H54 (cell line): Measurements from ENCODE around the gene SUSD1.

Experiments
- DNase-seq: peaks from one replicate; pipeline ENCODE4 v3.0.0; 2011; ENCODE audit warnings: low spot score, mixed read lengths; ENCODE audit not compliant: insufficient read length
- FAIRE-seq: peaks from 3 replicates; lab custom pipeline; 2011; peaks lifted over from hg19 to GRCh38; lab: Jason Lieb, UNC
- POLR2A ChIP-seq: IDR thresholded peaks from 2 replicates; pipeline ENCODE4 v1.6.1; 2011; ENCODE audit warnings: low read depth, mild to moderate bottlenecking, low read length

The SUSD1 gene

DNA sequence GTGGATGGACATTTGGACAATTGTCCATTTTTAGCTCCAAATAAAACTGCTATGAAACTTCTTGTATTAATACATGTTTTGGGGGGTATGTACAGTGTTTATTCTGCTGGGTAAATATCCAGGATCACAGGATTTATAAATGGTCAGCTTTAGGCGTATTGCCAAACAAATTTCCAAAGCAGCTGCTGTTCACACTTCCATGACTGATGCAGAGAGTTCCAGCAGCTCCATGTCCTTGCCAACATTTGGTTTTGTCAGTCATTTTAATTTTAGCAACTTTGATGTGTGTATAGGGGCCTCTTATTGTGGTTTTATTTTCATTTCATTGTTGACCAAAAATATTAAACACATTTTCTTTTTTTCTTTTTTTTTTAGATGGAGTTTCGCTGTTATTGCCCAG, 9.8 kb upstream of the SUSD1 start:
- FAIRE-seq (no peak), DNase-seq (no peak)
- no peak for TF ChIP-seq POLR2A

DNA sequence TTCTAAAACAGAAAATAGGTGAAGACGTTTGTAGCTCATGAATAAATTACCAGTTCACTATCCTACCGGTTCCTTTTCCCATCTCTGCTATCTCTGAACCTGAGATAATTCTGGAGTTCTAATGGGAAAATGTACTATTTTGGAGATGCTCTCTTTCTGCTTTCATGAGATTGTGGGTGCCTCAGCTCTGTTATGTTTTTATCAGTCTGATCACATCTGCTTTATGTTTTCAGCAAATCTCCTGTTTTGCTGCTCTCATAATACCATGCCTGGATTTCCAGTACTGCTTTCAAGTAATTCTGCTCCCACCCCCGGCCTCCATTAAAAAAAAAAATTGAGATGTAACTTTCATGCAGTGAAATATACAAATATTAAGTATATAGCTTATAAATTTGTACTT, 9.1 kb upstream of the SUSD1 start:
- FAIRE-seq (no peak), DNase-seq (no peak)
- no peak for TF ChIP-seq POLR2A

DNA sequence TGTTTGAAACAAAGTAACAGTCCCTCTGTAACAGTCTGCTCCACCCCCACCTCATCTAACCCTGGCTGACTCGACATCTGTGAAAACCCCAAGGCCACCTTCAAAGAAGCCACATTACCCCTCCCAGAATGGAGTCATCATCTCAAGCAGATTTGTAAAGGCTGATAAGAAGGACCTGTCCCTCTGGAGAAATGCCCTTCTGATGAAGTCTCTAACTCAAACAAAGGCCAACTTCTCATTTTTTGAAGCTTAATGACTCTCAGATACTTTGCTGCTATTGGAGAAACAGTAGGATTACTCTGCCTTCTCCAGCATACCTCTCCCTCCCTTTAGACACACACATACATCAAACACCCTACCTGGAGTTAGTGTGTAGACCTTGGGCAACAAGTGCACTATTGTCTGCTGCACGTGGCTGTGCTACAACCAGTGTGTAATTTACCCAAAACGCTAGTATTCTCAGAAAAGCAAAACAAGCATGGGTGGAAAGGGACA, 5.3 kb upstream of the SUSD1 start:
- no peak for TF ChIP-seq POLR2A
- peak; percentile 82 for FAIRE-seq
- DNase-seq: no peak

DNA sequence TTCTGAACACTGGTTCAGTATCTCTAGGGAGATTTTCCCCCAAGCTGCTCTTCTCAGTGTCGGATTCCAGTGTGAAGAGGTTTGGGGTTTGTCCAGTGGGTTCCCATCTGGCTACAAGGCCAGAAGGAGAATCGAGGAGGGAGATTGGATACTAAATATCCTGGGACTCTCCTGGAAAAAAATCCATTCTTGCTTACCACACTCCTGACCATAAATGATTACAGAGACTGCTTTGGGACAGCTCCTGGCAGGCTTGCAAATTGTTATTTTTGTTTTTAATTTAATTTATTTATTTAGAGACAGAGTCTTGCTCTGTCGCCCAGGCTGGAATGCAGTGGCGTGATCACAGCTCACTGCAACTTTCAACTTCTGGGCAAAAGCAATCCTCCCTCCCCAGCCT, 4.7 kb upstream of the SUSD1 start:
- no peak for TF ChIP-seq POLR2A
- FAIRE-seq: no peak
- DNase-seq: no peak

DNA sequence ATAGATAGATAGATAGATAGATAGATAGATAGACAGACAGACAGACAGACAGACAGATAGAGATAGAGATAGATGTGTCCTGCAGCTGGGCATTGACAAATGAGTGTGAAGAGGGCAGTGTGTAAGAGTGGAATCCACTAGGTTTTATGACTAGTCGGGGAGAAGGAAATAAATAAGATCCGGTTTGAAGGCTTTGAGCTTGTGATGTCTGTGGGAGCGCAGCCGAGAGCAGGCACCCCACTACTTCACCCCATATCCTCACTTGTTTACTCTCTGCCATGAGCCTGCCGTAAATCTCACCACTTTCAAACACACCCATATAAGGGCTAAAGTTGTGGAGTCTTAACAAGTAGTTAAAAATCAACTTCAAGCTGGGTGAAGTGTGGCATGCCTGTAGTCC, 1.4 kb upstream of the SUSD1 start:
- DNase-seq (no peak), FAIRE-seq (no peak)
- TF ChIP-seq POLR2A: no peak

DNA sequence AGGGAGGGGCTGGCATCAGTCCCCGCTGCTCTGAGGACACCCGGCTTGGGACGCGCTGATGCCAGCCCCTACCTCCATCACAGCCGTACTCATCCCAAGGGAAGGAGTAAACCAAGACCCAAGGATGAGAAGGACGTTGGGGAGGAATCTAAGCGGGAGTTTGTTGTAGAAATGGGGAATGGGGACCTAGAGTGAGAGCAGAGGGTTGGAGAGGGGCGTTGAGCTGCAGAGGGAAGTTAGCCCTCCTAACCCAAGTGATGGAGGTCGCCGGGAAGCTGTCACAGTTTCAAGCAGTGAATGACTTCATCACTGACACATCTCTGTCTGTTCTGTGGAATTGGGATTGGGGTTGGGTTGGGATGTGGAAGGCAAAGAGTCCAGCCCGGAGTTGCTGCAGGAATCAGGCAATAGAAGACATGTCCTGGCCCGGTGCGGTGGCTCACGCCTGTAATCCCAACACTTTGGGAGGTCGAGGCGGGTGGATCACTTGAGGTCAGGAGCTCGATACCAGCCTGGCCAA, 759 bp upstream of the SUSD1 start:
- FAIRE-seq (no peak), DNase-seq (no peak)
- no peak for TF ChIP-seq POLR2A

DNA sequence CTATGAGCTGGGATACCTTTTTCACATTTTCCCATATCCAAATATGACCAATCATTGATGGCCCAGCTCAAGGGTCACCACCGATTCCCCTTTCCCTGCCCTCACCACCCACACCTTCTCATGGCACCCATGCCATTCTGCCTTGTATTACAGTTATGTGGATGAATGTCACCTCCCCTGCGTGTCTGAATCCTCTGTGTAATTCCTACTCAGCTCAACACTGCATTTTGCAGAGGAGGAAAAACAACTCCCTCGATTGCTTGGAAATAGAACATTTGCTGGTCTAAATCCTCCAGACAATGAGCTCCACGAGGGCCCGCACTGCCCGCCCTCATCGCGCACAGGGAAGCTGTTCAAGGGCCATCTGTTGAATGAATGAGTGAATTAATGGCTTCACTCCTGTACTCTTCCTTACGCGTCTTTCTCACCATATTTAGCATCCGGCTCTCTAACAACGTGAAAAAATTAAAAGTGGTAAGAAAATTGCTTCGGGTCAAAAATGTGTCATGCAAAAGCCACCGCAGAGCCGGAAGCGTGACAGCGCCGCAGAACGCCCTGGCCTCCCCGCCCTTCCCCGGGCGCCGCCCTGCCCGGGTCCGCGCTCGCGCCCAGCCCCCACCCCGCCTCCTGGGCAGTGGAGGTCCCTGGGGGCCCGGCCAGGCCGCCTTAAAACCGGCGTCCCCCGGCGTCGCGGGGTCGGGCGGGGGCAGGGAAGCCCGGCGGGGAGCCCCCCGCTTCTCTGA, 704 bp downstream of the SUSD1 start:
- FAIRE-seq (peak; percentile 65), DNase-seq (peak; percentile 77)
- TF ChIP-seq POLR2A: no peak

DNA sequence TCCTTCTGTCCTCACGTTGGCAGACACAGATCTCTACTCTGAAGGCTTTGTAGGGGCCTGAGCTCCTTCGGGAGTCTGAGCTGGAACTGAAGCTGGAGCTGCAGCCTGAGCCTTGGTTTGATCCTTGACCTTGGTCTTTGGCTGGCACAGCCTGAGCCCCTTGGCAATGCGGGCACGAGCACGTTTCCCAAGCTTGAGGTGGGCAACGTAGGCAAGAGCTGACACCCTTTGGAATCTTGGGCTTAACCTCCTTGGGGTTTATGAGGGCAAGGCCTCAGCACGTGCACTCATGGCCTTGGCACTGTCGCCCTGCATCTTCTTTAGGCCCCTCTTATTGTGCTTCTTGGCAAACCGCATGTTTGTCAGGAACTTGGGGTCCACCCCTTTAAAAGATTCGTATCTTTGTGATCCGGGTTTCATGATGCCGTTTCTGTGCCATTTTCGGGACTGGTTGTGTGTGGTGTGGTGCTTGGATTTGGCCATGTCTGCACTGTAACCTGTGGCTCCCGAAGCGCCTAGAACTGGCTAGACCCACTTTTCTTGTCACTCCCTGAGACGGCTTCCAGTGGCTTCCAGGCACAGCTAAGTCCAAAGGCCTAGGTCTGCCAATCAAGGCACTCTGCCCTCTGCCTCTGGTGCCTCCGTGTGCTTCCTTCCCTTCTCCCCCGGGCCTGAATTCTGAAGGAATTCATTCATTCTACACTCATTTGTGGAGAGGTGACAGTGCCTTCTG, 1.4 kb downstream of the SUSD1 start:
- DNase-seq (no peak), FAIRE-seq (no peak)
- TF ChIP-seq POLR2A: no peak

DNA sequence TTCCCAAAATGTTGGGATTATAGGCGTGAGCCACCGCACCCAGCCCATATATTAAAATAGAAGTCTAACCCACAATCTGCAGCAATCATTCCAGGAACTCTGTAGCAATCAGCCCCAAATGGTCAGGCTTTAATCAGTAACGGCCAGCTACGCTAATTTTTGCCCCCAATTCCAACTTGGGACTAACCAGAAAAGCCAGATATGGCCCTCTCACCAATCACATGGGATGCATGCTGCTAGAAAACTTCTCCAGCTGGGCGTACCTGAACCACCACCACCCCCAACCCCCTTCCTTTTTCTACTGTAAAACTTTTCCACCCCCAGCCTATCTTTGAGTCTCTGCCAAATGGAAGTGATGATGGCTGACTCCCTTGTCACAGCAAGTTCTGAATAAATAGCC, 4.1 kb downstream of the SUSD1 start:
- FAIRE-seq (no peak), DNase-seq (no peak)
- TF ChIP-seq POLR2A: no peak

DNA sequence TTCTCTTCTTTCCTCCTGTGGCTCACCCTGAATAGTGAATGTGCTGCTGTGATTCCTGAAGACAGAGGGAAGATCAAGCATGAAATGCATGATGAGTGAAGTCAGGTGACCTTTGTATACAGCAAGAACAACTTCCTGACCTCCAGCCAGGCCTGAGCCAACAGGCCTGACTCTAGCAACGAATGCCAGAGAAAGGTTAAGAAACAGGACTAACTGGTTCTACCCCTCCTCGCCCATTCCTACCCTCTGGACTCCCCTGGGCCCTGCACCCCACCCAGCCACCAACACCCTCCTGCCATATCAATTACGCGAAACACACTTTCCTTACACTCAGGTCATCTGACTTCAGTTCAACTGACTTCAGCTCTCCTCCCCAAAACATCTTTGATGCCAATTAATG, 4.9 kb downstream of the SUSD1 start:
- no peak for TF ChIP-seq POLR2A
- DNase-seq: no peak

DNA sequence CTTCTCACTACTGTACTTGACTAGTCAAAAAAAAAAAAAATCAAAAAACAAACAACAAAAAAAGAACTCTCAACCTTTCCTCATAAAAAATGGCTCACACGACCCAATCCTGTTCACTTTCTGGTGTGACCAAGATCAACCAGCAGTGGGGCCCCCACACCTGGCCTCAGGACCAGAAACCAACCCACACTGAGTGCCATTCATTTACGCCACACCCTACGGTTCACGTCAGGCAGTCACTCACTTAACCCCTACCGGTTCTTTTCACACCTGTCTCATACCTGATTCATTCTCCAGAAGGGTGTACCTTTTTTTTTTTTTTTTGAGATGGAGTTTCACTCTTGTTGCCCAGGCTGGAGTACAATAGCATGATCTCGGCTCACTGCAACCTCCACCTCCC, 5.7 kb downstream of the SUSD1 start:
- DNase-seq: no peak
- FAIRE-seq: no peak
- no peak for TF ChIP-seq POLR2A

More for the DNA sequence above, 4.9 kb downstream of the SUSD1 start:
- FAIRE-seq: no peak

DNA sequence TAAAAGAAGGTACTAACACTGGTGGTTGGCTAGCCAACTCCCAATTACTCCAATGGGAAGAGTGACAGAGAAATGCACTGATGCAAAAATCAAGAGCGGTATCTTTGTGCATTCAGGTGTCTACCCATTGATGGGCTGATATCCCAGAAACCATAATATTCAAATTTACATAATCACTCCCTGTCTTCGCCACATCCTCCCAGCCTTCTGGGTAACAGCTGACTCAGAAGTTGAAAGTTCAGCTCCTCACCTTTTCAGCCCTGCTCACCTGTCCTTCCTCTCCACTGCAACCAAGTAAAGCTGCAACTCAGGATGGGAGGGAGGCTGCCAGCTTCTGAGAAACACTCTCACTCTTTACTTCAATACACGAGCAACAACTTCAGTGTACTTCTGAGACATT, 6.9 kb downstream of the SUSD1 start:
- DNase-seq (no peak), FAIRE-seq (no peak)
- no peak for TF ChIP-seq POLR2A

DNA sequence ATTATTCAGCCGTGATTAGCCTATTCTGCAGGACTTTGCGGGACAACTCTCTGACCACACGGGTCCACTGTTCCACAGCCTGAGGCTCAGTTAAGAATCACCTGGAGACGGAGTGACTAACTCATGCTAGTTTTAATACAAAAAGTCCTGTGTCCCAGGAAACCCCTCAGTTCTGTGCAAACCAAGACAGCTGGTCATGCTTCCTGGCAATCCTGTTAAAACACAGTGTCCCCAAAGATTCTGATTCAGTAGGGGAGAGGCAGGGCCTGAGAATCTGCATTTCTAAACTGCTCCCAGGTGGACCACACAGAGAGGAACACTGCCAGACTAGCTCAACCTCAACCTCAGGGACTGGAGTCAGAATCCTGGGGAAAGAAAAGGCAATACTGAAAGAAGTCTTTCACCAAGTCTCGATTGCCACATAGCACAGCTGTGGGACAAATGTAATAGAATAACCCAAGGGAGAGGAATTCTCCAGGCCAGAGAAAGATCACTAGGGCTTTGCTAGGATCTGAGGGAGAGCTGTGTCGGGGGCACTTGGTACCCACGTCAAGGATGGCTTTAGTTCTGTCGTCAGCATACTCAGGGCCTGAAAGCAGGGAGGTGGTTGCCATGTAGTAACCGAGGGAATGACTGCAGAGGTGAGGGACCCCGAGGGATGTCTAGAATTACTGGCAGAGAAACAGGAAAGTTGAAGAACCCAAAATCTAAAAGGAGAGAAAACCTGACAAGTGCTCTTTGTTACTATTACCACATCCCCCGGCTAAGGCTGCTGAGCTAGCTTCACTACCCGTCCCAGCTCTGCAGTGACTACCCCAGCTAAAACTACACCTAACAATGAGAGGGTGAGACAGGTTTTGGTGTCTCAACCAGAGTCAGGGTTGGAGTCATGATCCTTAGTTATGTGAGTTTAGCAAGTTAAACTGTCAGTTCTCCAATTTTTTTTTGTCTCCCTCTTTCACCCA, 8.6 kb downstream of the SUSD1 start:
- TF ChIP-seq POLR2A: no peak
- DNase-seq: no peak
- no peak for FAIRE-seq

DNA sequence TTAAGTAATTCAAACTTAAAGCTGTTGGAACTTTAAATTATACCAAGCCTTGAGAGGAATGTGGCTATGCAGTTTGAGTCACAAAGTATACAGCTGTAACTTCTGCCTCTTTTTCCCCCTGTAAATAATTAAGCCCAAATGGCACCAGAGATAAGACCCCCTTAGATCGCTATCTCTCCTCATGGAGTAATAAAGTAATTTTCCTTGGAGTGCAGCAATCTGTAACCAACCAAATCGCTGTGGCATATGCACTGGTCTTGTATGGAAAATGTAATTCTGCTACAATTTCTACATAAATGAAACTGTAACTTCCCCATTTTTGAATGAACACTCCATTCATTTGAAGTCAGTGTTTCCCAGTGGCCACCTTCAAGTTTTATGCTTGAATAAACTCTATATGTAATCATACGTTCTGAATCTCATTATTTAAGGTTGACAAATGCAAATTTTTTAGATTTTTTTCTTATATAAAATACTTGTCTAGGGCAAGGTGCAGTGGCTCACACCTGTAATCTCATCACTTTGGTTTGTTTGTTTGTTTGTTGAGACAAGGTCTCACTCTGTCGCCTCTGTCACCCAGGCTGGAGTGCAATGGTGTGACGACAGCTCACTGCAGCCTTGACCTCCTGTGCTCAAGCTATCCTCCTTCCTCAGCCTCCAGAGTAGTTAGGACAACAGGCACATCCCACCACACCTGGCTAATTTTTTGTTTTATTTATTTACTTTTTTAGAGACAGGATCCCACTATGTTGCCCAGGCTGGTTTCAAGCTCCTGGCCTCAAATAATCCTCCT, 12.3 kb downstream of the SUSD1 start:
- DNase-seq (no peak), FAIRE-seq (no peak)
- no peak for TF ChIP-seq POLR2A
